ENCODE measurements around the gene SIAH1. TPM values are rescaled to one million over a fixed set of nuclear protein-coding genes. Genes with fewer than 3 reads are reported as not detected.

Gene SIAH1, protein sequence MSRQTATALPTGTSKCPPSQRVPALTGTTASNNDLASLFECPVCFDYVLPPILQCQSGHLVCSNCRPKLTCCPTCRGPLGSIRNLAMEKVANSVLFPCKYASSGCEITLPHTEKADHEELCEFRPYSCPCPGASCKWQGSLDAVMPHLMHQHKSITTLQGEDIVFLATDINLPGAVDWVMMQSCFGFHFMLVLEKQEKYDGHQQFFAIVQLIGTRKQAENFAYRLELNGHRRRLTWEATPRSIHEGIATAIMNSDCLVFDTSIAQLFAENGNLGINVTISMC
- total RNA-seq, result 26.8 TPM
- polyA plus RNA-seq (ENCODE audit: insufficient read depth, low read depth, low replicate concordance), result 12.7 TPM
- long read RNA-seq, donor 1, transcript SIAH1-202 (1 exons, 3,352 nt), result major isoform, 31 of 57 reads
- long read RNA-seq, donor 1, transcript SIAH1-203 (2 exons, 2,147 nt), result minor isoform, 26 of 57 reads
- long read RNA-seq, donor 1, partial matches to known transcripts, result 0 of 57 reads
- long read RNA-seq, donor 1, other reads (novel, unspliced or antisense), result 0 of 57 reads
- long read RNA-seq, donor 2, transcript SIAH1-202 (1 exons, 3,352 nt), result major isoform, 45 of 61 reads
- long read RNA-seq, donor 2, transcript SIAH1-203 (2 exons, 2,147 nt), result minor isoform, 16 of 61 reads
- long read RNA-seq, donor 2, partial matches to known transcripts, result 0 of 61 reads
- long read RNA-seq, donor 2, other reads (novel, unspliced or antisense), result 0 of 61 reads
- long read RNA-seq, donor 3, transcript SIAH1-203 (2 exons, 2,147 nt), result minor isoform, 19 of 95 reads
- long read RNA-seq, donor 3, transcript SIAH1-202 (1 exons, 3,352 nt), result major isoform, 76 of 95 reads
- long read RNA-seq, donor 3, partial matches to known transcripts, result 0 of 95 reads
- long read RNA-seq, donor 3, other reads (novel, unspliced or antisense), result 0 of 95 reads
- long read RNA-seq, donor 4, transcript SIAH1-203 (2 exons, 2,147 nt), result minor isoform, 26 of 57 reads
- long read RNA-seq, donor 4, transcript SIAH1-202 (1 exons, 3,352 nt), result major isoform, 31 of 57 reads
- long read RNA-seq, donor 4, partial matches to known transcripts, result 0 of 57 reads
- long read RNA-seq, donor 4, other reads (novel, unspliced or antisense), result 0 of 57 reads
- long read RNA-seq, donor 5, partial matches to known transcripts, result 0 of 7 reads
- long read RNA-seq, donor 5, other reads (novel, unspliced or antisense), result 0 of 7 reads
- long read RNA-seq, donor 6, transcript SIAH1-202 (1 exons, 3,352 nt), result major isoform, 26 of 41 reads
- long read RNA-seq, donor 6, transcript SIAH1-203 (2 exons, 2,147 nt), result minor isoform, 14 of 41 reads
- long read RNA-seq, donor 6, partial matches to known transcripts, result 0 of 41 reads
- long read RNA-seq, donor 6, other reads (novel, unspliced or antisense), result 0 of 41 reads
- long read RNA-seq, donor 7, transcript SIAH1-202 (1 exons, 3,352 nt), result minor isoform, 5 of 39 reads
- long read RNA-seq, donor 7, transcript SIAH1-203 (2 exons, 2,147 nt), result major isoform, 29 of 39 reads
- long read RNA-seq, donor 7, partial matches to known transcripts, result 0 of 39 reads
- long read RNA-seq, donor 7, other reads (novel, unspliced or antisense), result 5 of 39 reads
- long read RNA-seq, donor 8, transcript SIAH1-203 (2 exons, 2,147 nt), result minor isoform, 17 of 54 reads
- long read RNA-seq, donor 8, transcript SIAH1-202 (1 exons, 3,352 nt), result major isoform, 37 of 54 reads
- long read RNA-seq, donor 8, partial matches to known transcripts, result 0 of 54 reads
- long read RNA-seq, donor 8, other reads (novel, unspliced or antisense), result 0 of 54 reads
- long read RNA-seq, donor 9, transcript SIAH1-203 (2 exons, 2,147 nt), result minor isoform, 8 of 26 reads
- long read RNA-seq, donor 9, transcript SIAH1-202 (1 exons, 3,352 nt), result major isoform, 18 of 26 reads
- long read RNA-seq, donor 9, partial matches to known transcripts, result 0 of 26 reads
- long read RNA-seq, donor 9, other reads (novel, unspliced or antisense), result 0 of 26 reads
- long read RNA-seq, donor 10, transcript SIAH1-202 (1 exons, 3,352 nt), result major isoform, 41 of 51 reads
- long read RNA-seq, donor 10, transcript SIAH1-203 (2 exons, 2,147 nt), result minor isoform, 10 of 51 reads
- long read RNA-seq, donor 10, partial matches to known transcripts, result 0 of 51 reads
- long read RNA-seq, donor 10, other reads (novel, unspliced or antisense), result 0 of 51 reads

DNA sequence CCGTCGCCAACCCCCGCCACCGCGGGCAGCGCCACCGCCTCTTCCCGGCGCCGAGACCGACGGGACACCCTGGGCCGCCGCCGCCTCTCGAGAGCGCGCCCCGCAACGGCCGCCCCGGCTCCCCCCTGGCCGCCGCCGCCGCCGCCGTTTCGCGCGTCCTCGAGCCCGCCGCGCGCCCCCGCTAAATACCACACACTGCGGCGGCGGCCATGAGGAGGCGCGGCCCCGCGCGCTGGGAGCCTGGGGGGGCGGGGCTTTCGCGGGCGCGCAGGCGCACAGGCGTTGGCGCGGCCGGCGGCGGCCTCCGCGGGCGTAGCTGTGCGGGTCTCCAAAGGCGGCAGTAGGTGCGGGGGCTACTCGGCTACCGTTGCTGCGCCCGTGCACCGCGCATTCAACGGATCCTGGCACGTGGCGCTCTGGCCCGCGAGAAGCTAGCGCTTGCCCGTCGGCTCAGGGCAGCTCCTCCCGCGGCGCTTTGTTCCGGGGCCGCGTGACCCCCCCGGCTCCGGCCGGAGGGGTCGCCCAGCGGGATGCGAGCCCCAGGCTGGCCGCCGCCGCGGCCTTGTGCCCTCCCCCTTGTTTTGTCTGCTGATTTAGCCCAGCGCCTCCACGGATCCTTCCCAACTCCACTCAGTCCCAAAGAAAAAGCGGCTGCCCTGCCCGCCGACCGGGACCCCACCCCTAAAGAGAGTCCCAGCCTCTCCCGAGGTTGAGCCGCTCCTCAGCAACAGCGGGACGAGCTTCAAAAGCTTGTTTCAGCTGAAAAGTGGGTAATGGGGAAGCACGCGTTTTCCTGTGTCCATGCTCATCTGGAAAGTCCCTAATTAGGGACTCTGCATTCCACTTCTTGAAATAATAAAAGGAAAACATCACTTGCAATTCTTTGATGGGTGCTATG lies at the start of gene SIAH1:
SIAH1 (minus strand) TSS at position 161 of the 898 bp plus-strand sequence. CDS start 22,985 bp downstream, outside the sequence.
- Histone ChIP-seq H3K9me3 (ENCODE audit: control insufficient read depth in 2 of 3, insufficient read depth in 1 of 3, low read length in 3 of 3) (no peaks in the 10 kb centered on the region), H3K36me3 (ENCODE audit: control insufficient read depth in 2 of 3, insufficient read depth in 3 of 3, low read length in 3 of 3) (no peaks in the 10 kb centered on the region), H3K4me1 (ENCODE audit: control insufficient read depth in 2 of 3, insufficient read depth in 2 of 3, low read depth in 1 of 3, low read length in 3 of 3) (peaks cover 0 to 14% (median 12%) of the 10 kb centered on the region in 3 donors), H3K9ac (ENCODE audit: low read length in 3 of 3) (peak within 1 kb of the TSS; percentile 67 to 98 (median 83)), H3K4me3 (ENCODE audit: low read length in 3 of 3) (peak within 1 kb of the TSS; percentile 85 to 99 (median 94)), H3K27me3 (ENCODE audit: control insufficient read depth, insufficient read depth, low read length) (no peaks in the 10 kb centered on the region), H3K27ac (ENCODE audit: low read depth in 2 of 2, low read length in 2 of 2) (peak within 1 kb of the TSS; percentile 97)
- DNase-seq (peak; percentile 91 to 95 (median 94)), FAIRE-seq (no peak)
- intact Hi-C loops (cut with DNase I), result no loop called here
- TF ChIP-seq, protein P1, sequence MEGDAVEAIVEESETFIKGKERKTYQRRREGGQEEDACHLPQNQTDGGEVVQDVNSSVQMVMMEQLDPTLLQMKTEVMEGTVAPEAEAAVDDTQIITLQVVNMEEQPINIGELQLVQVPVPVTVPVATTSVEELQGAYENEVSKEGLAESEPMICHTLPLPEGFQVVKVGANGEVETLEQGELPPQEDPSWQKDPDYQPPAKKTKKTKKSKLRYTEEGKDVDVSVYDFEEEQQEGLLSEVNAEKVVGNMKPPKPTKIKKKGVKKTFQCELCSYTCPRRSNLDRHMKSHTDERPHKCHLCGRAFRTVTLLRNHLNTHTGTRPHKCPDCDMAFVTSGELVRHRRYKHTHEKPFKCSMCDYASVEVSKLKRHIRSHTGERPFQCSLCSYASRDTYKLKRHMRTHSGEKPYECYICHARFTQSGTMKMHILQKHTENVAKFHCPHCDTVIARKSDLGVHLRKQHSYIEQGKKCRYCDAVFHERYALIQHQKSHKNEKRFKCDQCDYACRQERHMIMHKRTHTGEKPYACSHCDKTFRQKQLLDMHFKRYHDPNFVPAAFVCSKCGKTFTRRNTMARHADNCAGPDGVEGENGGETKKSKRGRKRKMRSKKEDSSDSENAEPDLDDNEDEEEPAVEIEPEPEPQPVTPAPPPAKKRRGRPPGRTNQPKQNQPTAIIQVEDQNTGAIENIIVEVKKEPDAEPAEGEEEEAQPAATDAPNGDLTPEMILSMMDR (IDR thresholded peaks at IDR 0.05; ENCODE audit: borderline replicate concordance, extremely low read depth, insufficient read depth), result no peak

DNA sequence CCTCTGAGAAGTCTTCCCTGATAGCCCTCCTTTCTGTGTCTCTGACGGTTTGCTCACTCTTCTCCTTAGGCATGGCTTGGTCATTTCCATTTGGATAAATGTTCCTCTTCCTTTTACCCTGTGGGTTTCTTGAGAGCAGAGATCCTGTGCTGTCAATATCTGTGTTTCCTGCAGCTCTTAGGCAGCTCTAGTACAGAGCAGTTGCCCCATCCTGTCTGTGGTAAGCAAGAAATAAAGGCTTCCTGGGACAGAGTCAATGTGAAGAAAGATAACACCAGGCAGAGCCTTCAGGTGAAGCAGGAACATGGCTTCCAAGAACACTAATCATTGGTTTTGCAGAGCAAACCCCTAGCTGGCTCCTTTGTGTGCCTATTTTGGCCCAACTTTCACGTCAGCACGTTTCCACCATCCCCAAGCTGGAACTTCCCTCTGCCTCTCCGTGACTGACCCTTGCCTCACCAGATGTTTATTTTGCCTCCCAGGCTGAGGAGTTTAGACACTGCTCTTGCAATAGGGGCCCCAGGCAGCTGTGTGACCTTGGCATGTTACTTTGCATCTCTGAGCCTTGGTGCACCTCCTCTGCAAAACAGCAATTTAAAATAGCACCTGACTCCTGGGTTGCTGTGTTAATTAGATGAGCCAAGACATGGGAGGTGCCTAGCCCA lies 49.6 kb upstream of the SIAH1 start:
- no peaks in the 10 kb centered on the region for H3K4me1 ChIP-seq (ENCODE audit: control insufficient read depth in 2 of 3, insufficient read depth in 2 of 3, low read depth in 1 of 3, low read length in 3 of 3)
- H3K27ac ChIP-seq (ENCODE audit: low read depth in 2 of 2, low read length in 2 of 2), result no peak overlapping the region
- intact Hi-C loops (cut with DNase I), result no loop called here
- DNase-seq (no peak), FAIRE-seq (no peak)
- TF ChIP-seq, protein P1 (IDR thresholded peaks at IDR 0.05; ENCODE audit: borderline replicate concordance, extremely low read depth, insufficient read depth), result no peak
- no peaks in the 10 kb centered on the region for H3K9me3 ChIP-seq (ENCODE audit: control insufficient read depth in 2 of 3, insufficient read depth in 1 of 3, low read length in 3 of 3)
- H3K36me3 ChIP-seq (ENCODE audit: control insufficient read depth in 2 of 3, insufficient read depth in 3 of 3, low read length in 3 of 3), result no peaks in the 10 kb centered on the region
- no peak overlapping the region for H3K9ac ChIP-seq (ENCODE audit: low read length in 3 of 3)
- no peak overlapping the region for H3K4me3 ChIP-seq (ENCODE audit: low read length in 3 of 3)
- no peaks in the 10 kb centered on the region for H3K27me3 ChIP-seq (ENCODE audit: control insufficient read depth, insufficient read depth, low read length)

All from kidney (tissue), 22 donors.